DND-41 (cell line): ENCODE results near the gene XIRP2.

Experiments used
- ATAC-seq: fragments of 200-7000 bp; cut with Tn5 transposase; 3 replicates; pipeline ENCODE4 v1.9.1; 2021; ENCODE audit warnings: low read depth; ENCODE audit not compliant: insufficient read depth
- DNase-seq: peaks from one replicate; pipeline ENCODE4 v3.0.0-alpha.2; 2020
- H2AFZ ChIP-seq: 2 replicates; pipeline ENCODE4 v1.6.0; 2012; ENCODE audit warnings: low read depth, low read length
- H3K27ac ChIP-seq: 2 replicates; pipeline ENCODE4 v1.5.1; 2012; ENCODE audit warnings: low read length, inconsistent platforms
- H3K27me3 ChIP-seq: fragments of 200-600 bp; sonication (generic); 2 replicates; pipeline ENCODE4 v1.6.0; 2012; ENCODE audit warnings: low read length, mild to moderate bottlenecking, inconsistent platforms; ENCODE audit not compliant: insufficient read depth, poor library complexity
- H3K36me3 ChIP-seq: 2 replicates; pipeline ENCODE4 v1.5.1; 2012; ENCODE audit warnings: low read length, inconsistent platforms; ENCODE audit not compliant: insufficient read depth
- H3K4me1 ChIP-seq: 2 replicates; pipeline ENCODE4 v1.5.1; 2012; ENCODE audit warnings: mild to moderate bottlenecking, low read length; ENCODE audit not compliant: insufficient read depth
- H3K4me2 ChIP-seq: 2 replicates; pipeline ENCODE4 v1.6.0; 2012; ENCODE audit warnings: mild to moderate bottlenecking, moderate library complexity, low read length, inconsistent platforms; ENCODE audit not compliant: insufficient read depth
- H3K4me3 ChIP-seq, 2 experiments: fragments of 200-600 bp in 1 of 2; shearing (Covaris generic) in 1 of 2; 2 replicates each; pipeline ENCODE4 v1.5.1; 2012 to 2016; ENCODE audit warnings: inconsistent platforms in 2 of 2, low read length in 2 of 2, mild to moderate bottlenecking in 2 of 2, low read depth in 1 of 2, moderate library complexity in 1 of 2
- H3K79me2 ChIP-seq: 2 replicates; pipeline ENCODE4 v1.6.0; 2012; ENCODE audit warnings: low read length, inconsistent platforms; ENCODE audit not compliant: insufficient read depth
- H3K9ac ChIP-seq: 2 replicates; pipeline ENCODE4 v1.6.0; 2012; ENCODE audit warnings: low read depth, mild to moderate bottlenecking, inconsistent platforms, low read length, moderate library complexity
- H3K9me3 ChIP-seq: 2 replicates; pipeline ENCODE4 v1.5.1; 2012; ENCODE audit warnings: low read length, moderate library complexity, mild to moderate bottlenecking, inconsistent platforms; ENCODE audit not compliant: insufficient read depth, severe bottlenecking
- H4K20me1 ChIP-seq: 2 replicates; pipeline ENCODE4 v1.6.0; 2012; ENCODE audit warnings: low read length; ENCODE audit not compliant: insufficient read depth
- EZH2 ChIP-seq: IDR thresholded peaks from 3 replicates; pipeline ENCODE4 v1.6.1; 2012; ENCODE audit warnings: borderline replicate concordance, low read depth, mild to moderate bottlenecking, moderate library complexity, low read length, inconsistent platforms; ENCODE audit not compliant: severe bottlenecking
- TF ChIP-seq, protein P1 (sequence below): IDR thresholded peaks from 2 replicates; pipeline ENCODE4 v1.5.1; 2012; ENCODE audit warnings: borderline replicate concordance, low read length, moderate library complexity, mild to moderate bottlenecking; ENCODE audit not compliant: poor library complexity, severe bottlenecking; ENCODE audit errors: extremely low read depth

XIRP2 gene

DNA sequence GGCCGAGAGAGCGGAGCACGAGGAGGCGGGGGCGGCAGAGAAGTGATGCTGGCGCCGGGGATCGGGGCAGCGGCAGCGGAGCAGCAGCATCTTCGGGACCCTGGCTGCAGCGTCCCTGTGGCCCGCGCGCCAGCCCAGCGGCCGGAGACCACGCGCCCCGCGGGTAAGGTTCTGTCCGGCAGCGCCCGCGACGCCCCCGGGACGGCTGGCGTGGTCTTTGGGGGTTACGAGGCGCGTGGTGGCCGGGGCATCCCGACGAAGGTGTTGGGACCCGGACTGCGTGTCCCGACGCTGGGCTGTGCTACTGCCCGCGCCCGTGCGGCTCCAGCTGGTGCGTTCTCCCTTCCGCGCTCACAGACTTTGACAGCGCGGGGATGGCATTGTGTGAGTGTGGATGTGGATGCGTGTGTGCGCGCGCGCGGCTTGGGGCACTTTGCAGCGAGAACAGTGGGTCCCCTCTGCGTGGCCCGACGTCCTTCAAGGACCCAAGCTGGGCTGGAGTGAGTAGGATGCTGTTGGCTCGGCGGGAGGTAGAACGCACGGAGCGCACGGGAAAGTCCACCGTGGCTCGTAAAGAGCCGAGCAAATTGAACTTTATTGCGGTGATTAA is 405.0 kb downstream of the XIRP2 start:
- H3K4me3 ChIP-seq: no peak overlapping the region
- no peak overlapping the region for H3K4me2 ChIP-seq
- no peaks in the 10 kb centered on the region for H3K36me3 ChIP-seq
- H4K20me1 ChIP-seq: no peaks in the 10 kb centered on the region
- H3K9me3 ChIP-seq: no peaks in the 10 kb centered on the region
- no peaks in the 10 kb centered on the region for H3K4me1 ChIP-seq
- no peak for TF ChIP-seq EZH2
- TF ChIP-seq, protein P1, sequence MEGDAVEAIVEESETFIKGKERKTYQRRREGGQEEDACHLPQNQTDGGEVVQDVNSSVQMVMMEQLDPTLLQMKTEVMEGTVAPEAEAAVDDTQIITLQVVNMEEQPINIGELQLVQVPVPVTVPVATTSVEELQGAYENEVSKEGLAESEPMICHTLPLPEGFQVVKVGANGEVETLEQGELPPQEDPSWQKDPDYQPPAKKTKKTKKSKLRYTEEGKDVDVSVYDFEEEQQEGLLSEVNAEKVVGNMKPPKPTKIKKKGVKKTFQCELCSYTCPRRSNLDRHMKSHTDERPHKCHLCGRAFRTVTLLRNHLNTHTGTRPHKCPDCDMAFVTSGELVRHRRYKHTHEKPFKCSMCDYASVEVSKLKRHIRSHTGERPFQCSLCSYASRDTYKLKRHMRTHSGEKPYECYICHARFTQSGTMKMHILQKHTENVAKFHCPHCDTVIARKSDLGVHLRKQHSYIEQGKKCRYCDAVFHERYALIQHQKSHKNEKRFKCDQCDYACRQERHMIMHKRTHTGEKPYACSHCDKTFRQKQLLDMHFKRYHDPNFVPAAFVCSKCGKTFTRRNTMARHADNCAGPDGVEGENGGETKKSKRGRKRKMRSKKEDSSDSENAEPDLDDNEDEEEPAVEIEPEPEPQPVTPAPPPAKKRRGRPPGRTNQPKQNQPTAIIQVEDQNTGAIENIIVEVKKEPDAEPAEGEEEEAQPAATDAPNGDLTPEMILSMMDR: no peak
- no peaks in the 10 kb centered on the region for H3K79me2 ChIP-seq
- H3K27ac ChIP-seq: no peak overlapping the region
- ATAC-seq (no peak), DNase-seq (no peak)
- H2AFZ ChIP-seq: no peak overlapping the region
- H3K9ac ChIP-seq: no peak overlapping the region
- H3K27me3 ChIP-seq: no peaks in the 10 kb centered on the region

DNA sequence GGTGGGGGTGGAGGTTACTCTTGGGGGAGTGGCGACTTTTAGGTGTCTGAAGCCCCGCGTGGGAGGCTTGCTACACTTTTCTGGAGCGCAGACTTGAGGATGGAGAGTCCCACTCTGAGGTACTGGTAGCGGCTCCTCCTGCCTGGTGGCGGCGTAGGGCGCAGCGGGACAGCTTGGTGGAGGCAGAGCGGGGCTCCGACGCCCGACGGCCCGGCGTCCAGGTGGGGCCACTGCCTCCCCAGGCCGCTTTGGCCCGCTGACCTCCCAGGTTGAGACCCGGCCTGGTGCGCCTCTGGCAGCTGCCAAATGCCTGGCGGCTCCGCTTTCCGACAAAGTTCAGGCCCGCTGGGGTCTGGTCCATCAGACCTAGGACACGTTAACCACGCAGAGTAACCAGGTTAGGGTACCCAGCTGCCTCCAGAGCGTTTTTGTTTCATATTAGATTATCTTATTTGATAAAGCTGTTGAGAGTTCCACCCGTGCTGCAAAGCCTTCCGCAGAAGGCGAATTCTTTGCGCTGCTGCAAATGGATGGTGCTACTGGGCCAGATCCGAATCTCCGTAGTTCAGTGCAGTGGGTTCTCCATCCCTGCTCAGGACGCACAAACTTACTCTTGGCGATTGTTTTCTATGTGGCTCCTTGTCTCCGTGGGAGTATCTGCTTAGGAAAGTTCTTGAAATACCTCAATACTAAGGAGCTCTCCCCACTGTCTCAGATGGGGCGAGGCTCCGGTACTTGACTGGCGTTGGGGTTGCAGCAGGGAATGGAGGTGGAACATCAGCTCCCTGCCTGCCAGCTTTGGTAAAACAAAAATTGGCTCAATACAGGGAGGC is 405.9 kb downstream of the XIRP2 start:
- Histone ChIP-seq H2AFZ (no peak overlapping the region), H3K4me3 (no peak overlapping the region), H3K4me2 (no peak overlapping the region), H3K27ac (no peak overlapping the region), H3K4me1 (no peaks in the 10 kb centered on the region), H3K27me3 (no peaks in the 10 kb centered on the region), H3K9me3 (no peaks in the 10 kb centered on the region), H4K20me1 (no peaks in the 10 kb centered on the region), H3K9ac (no peak overlapping the region), H3K79me2 (no peaks in the 10 kb centered on the region), H3K36me3 (no peaks in the 10 kb centered on the region)
- no peak for DNase-seq
- TF ChIP-seq, protein P1: no peak
- TF ChIP-seq EZH2: no peak
- no peak for ATAC-seq

DNA sequence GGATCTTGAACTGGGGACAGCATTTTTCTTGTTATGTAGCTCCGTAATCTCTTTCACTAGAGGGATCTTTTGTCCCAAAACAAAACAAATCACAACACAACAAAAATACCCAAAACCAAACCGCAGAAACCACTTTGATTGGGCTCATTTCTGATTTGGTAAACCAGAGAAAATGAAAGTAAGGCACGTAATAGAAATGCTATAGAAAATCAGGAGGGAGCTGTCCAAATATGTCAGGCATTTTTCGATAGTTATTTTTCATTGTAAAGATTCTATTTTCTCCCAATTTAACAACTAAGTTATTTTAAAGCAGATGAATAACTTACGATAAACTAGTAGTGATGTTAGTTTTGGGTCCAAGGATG is 406.5 kb downstream of the XIRP2 start:
- H3K27me3 ChIP-seq: no peaks in the 10 kb centered on the region
- no peak overlapping the region for H3K4me3 ChIP-seq
- no peaks in the 10 kb centered on the region for H4K20me1 ChIP-seq
- no peaks in the 10 kb centered on the region for H3K36me3 ChIP-seq
- ATAC-seq (no peak), DNase-seq (no peak)
- H2AFZ ChIP-seq: no peak overlapping the region
- TF ChIP-seq, protein P1: no peak
- TF ChIP-seq EZH2: no peak
- H3K4me2 ChIP-seq: no peak overlapping the region
- no peaks in the 10 kb centered on the region for H3K9me3 ChIP-seq
- H3K4me1 ChIP-seq: no peaks in the 10 kb centered on the region
- H3K9ac ChIP-seq: no peak overlapping the region
- H3K79me2 ChIP-seq: no peaks in the 10 kb centered on the region
- no peak overlapping the region for H3K27ac ChIP-seq
